Neutrophil (primary cell): ENCODE results near the gene PRDM16.

Experiments
- H3K27ac ChIP-seq: fragments of 200-600 bp; sonication (generic); 2 replicates; pipeline ENCODE4 v1.5.1; 2016; ENCODE audit warnings: mild to moderate bottlenecking, moderate library complexity
- H3K27me3 ChIP-seq: fragments of 200-600 bp; sonication (generic); 2 replicates; pipeline ENCODE4 v1.6.0; 2016; ENCODE audit warnings: mild to moderate bottlenecking
- H3K36me3 ChIP-seq: fragments of 200-600 bp; sonication (generic); 2 replicates; pipeline ENCODE4 v1.5.1; 2017
- H3K4me1 ChIP-seq, 2 experiments: fragments of 200-600 bp in 1 of 2; sonication (generic) in 1 of 2; 1 replicate in 1 of 2; 2 replicates in 1 of 2; pipeline versions ENCODE4 v1.5.1 to v1.6.1; 2013 to 2016; ENCODE audit warnings: low read depth in 1 of 2, low read length in 1 of 2, mild to moderate bottlenecking in 1 of 2, moderate library complexity in 1 of 2; ENCODE audit not compliant: control insufficient read depth in 1 of 2, insufficient read depth in 1 of 2
- H3K4me3 ChIP-seq, 2 experiments: fragments of 200-600 bp in 1 of 2; sonication (generic) in 1 of 2; 1 replicate in 1 of 2; 2 replicates in 1 of 2; pipeline ENCODE4 v1.5.1; 2013 to 2016; ENCODE audit warnings: low read depth in 1 of 2, low read length in 1 of 2, mild to moderate bottlenecking in 1 of 2, moderate library complexity in 1 of 2
- H3K9me3 ChIP-seq: fragments of 200-600 bp; sonication (generic); 2 replicates; pipeline ENCODE4 v1.5.1; 2016
- CTCF ChIP-seq: fragments of 200-600 bp; sonication (generic); IDR thresholded peaks from 2 replicates; pipeline ENCODE4 v1.5.1; 2016; ENCODE audit warnings: antibody characterized with exemption

The PRDM16 gene

GRCh38 chr1:3132660-3133059, 63.7 kb downstream of the PRDM16 start:
- Histone ChIP-seq H3K36me3 (no peaks in the 10 kb centered on the region), H3K4me1 (no peaks in the 10 kb centered on the region), H3K9me3 (no peaks in the 10 kb centered on the region), H3K27ac (no peak overlapping the region), H3K27me3 (peaks cover 12% of the 10 kb centered on the region), H3K4me3 (no peak overlapping the region)
- no peak for TF ChIP-seq CTCF

DNA sequence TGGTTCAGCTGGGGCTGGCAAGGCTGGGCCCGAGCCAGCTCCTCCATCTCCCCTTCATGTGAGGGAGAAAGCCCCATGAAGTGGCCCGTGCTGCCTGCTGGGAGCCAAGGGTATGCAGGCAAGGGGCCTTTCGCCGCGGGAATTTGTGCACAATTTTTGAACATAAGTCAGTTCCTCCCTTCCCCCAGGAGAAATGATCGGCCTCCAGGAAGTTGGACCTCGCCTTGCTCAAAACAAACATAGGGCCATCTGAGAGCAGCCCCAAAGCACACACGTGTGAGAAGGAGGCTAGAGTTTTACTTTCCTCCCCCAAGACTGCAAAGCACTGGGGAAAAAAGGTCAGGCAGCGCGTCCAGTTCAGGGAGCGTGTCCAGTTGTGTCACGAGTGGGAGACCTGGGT, 64.7 kb downstream of the PRDM16 start:
- no peak for TF ChIP-seq CTCF

GRCh38 chr1:3134381-3135072, 65.5 kb downstream of the PRDM16 start:
- Histone ChIP-seq H3K4me1 (no peaks in the 10 kb centered on the region), H3K27me3 (peaks cover 12% of the 10 kb centered on the region), H3K4me3 (no peak overlapping the region), H3K36me3 (no peaks in the 10 kb centered on the region), H3K9me3 (no peaks in the 10 kb centered on the region), H3K27ac (no peak overlapping the region)
- no peak for TF ChIP-seq CTCF

More for the DNA sequence above, 64.7 kb downstream of the PRDM16 start:
- Histone ChIP-seq H3K27me3 (peaks cover 12% of the 10 kb centered on the region), H3K27ac (no peak overlapping the region), H3K9me3 (no peaks in the 10 kb centered on the region), H3K4me3 (no peak overlapping the region), H3K36me3 (no peaks in the 10 kb centered on the region), H3K4me1 (no peaks in the 10 kb centered on the region)

DNA sequence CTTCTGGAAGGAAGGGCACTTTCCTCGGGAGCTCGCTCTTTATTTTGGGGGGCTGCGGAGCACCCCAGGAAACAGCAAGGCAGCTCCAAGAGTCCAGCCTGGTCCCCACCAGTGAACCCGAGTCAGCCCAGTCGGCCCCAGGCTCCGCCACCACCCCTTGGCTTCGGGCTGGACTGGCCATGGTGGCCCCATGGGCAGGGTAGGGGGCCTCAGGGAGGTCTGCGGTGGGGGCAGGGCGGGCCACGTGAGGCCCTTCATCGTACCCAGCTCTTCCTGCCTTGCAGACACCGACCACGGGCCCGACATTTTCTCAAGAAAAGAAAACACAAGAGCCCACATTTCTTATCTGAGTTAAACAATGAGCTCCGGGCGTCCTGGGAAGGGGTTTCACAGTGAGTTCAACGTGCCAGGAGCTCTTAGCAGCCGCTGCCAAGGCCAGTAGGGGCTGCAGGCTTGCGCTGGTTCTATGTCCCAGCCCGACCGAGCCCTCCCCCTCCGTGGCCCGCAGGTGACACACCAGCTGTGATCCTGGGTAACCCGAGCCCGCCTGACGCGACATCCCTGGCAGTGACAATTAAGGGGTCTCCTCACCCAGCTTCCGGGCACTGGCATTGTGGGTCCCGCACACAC, 66.2 kb downstream of the PRDM16 start:
- no peak for TF ChIP-seq CTCF
- Histone ChIP-seq H3K27ac (no peak overlapping the region), H3K36me3 (no peaks in the 10 kb centered on the region), H3K4me3 (no peak overlapping the region), H3K9me3 (no peaks in the 10 kb centered on the region), H3K4me1 (no peaks in the 10 kb centered on the region), H3K27me3 (peaks cover 12% of the 10 kb centered on the region)

DNA sequence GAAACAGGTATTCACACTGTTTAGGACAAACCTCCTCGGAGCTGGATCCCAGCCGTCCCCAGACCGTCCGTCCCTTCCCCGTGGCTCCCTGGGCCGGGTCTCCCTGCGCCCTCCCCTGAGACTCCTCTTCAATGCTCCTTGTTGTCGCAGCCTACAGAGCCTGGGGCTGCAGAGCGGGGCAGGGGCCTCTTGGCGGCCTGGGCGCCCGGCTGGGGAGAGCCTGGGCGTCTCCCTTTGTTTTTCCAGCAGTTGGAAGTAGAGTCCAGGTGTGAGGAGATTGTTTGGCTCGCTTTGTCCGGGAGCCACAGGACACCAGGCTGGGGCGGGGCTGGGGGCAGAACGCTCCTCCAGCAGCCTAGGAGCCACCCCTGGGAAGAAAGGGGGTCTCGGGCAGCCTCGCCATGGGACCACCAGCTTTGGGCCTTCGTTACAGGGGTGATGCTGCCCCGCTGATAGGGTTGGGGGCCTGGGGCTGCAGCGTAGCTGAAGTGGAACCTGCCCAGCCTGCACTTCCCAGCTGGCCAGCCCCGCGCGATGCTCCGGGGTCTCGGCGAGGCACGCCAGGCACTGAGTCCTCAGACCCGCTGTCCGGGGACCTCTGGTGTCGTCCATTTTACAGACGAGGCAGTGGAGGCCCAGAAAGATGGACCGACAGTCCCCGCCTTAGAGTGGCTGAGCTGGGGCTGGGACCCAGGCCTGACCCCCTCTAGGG, 66.9 kb downstream of the PRDM16 start:
- no peak for TF ChIP-seq CTCF
- H3K4me3 ChIP-seq: no peak overlapping the region
- H3K27ac ChIP-seq: no peak overlapping the region
- no peaks in the 10 kb centered on the region for H3K9me3 ChIP-seq
- H3K36me3 ChIP-seq: no peaks in the 10 kb centered on the region
- H3K4me1 ChIP-seq: no peaks in the 10 kb centered on the region
- H3K27me3 ChIP-seq: peaks cover 12% of the 10 kb centered on the region
